ENCODE data around the gene PRKCA. TPM values are rescaled to one million over a fixed set of nuclear protein-coding genes. Genes with fewer than 3 reads are reported as not detected.
A peak's percentile ranks its signal among the peaks of the same experiment; 100 is the strongest.

PRKCA gene
- total and polyA plus RNA-seq, 10 of the 15 experiments (the other 5 are each of a cell fraction or from before 2014, with no cell fraction given), result 0.11 to 14.6 (median 0.72) TPM

- peak overlapping the region; percentile 12; the same call in 1 of the 2 replicates for H2AFZ ChIP-seq (ENCODE audit: control insufficient read depth, low read depth, low read length)
- FAIRE-seq (peak; percentile 81), DNase-seq (ENCODE audit: low read depth, low spot score) (no peak), ATAC-seq (peak; percentile 96)
- no peak overlapping the region for H3K4me2 ChIP-seq (ENCODE audit: control insufficient read depth, insufficient read depth)
- CTCF ChIA-PET, result interaction anchor here (0.5 to 5.7 kb wide), 16 partner anchors 12 to 653 kb away, joined by 3 to 87 read pairs (median 4); no protein-coding TSS in a partner anchor
- in situ Hi-C loops (cut with MboI) (loop anchor here (5.0 to 10.0 kb wide), 3 partner anchors 312 to 650 kb away; no protein-coding TSS in a partner anchor), intact Hi-C loops (cut with micrococcal nuclease; ENCODE audit: unreplicated experiment) (loop anchor here (1.0 to 5.0 kb wide), 6 partner anchors 172 to 652 kb away; no protein-coding TSS in a partner anchor)
- no peaks in the 10 kb centered on the region for H3K27me3 ChIP-seq (replicated peaks in 1 of 2; ENCODE audit: control insufficient read depth in 2 of 2, insufficient read depth in 2 of 2, low read length in 1 of 2)
- H3K4me1 ChIP-seq (ENCODE audit: control insufficient read depth, insufficient read depth, low read length), result no peaks in the 10 kb centered on the region
- POLR2A ChIA-PET, result no interaction called here
- TF ChIP-seq SMC3 (IDR thresholded peaks at IDR 0.05; ENCODE audit: borderline replicate concordance, low read length), result peak; percentile 96
- TF ChIP-seq, protein P1, sequence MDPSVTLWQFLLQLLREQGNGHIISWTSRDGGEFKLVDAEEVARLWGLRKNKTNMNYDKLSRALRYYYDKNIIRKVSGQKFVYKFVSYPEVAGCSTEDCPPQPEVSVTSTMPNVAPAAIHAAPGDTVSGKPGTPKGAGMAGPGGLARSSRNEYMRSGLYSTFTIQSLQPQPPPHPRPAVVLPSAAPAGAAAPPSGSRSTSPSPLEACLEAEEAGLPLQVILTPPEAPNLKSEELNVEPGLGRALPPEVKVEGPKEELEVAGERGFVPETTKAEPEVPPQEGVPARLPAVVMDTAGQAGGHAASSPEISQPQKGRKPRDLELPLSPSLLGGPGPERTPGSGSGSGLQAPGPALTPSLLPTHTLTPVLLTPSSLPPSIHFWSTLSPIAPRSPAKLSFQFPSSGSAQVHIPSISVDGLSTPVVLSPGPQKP (IDR thresholded peaks at IDR 0.05; ENCODE audit: low read depth, low read length), result peak; percentile 72
- TF ChIP-seq ZNF24 (IDR thresholded peaks at IDR 0.05), result no peak
- 0 out of 2 replicates have a peak, but pooled peaks have one; percentile 42 for TF ChIP-seq YY1 (IDR thresholded peaks at IDR 0.05; ENCODE audit: low read depth, low read length)
- TF ChIP-seq JUNB (IDR thresholded peaks at IDR 0.05), result no peak
- no peak for TF ChIP-seq ZNF217 (IDR thresholded peaks at IDR 0.05)
- TF ChIP-seq BHLHE40 (IDR thresholded peaks at IDR 0.05; ENCODE audit: borderline replicate concordance in 1 of 2, low read depth in 2 of 2, low read length in 1 of 2), result no peak
- TF ChIP-seq, protein P2, sequence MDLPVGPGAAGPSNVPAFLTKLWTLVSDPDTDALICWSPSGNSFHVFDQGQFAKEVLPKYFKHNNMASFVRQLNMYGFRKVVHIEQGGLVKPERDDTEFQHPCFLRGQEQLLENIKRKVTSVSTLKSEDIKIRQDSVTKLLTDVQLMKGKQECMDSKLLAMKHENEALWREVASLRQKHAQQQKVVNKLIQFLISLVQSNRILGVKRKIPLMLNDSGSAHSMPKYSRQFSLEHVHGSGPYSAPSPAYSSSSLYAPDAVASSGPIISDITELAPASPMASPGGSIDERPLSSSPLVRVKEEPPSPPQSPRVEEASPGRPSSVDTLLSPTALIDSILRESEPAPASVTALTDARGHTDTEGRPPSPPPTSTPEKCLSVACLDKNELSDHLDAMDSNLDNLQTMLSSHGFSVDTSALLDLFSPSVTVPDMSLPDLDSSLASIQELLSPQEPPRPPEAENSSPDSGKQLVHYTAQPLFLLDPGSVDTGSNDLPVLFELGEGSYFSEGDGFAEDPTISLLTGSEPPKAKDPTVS (IDR thresholded peaks at IDR 0.05; ENCODE audit: low read depth, low read length), result no peak
- TF ChIP-seq, protein P3, sequence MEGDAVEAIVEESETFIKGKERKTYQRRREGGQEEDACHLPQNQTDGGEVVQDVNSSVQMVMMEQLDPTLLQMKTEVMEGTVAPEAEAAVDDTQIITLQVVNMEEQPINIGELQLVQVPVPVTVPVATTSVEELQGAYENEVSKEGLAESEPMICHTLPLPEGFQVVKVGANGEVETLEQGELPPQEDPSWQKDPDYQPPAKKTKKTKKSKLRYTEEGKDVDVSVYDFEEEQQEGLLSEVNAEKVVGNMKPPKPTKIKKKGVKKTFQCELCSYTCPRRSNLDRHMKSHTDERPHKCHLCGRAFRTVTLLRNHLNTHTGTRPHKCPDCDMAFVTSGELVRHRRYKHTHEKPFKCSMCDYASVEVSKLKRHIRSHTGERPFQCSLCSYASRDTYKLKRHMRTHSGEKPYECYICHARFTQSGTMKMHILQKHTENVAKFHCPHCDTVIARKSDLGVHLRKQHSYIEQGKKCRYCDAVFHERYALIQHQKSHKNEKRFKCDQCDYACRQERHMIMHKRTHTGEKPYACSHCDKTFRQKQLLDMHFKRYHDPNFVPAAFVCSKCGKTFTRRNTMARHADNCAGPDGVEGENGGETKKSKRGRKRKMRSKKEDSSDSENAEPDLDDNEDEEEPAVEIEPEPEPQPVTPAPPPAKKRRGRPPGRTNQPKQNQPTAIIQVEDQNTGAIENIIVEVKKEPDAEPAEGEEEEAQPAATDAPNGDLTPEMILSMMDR (IDR thresholded peaks at IDR 0.05 in 2 of 3, conservative IDR thresholded peaks at IDR 0.05 in 1 of 3; ENCODE audit: control insufficient read depth in 2 of 3, extremely low read depth in 1 of 3, insufficient read depth in 1 of 3, low read depth in 3 of 3, low read length in 3 of 3), result peak; percentile 39 to 81 (median 42); a peak in 4 of 6 replicates
- TF ChIP-seq RAD21 (IDR thresholded peaks at IDR 0.05; ENCODE audit: insufficient read depth, low read depth, low read length), result peak; percentile 83
- TF ChIP-seq ZBTB40 (IDR thresholded peaks at IDR 0.05; ENCODE audit: borderline replicate concordance), result peak; percentile 87
- TF ChIP-seq BACH1 (IDR thresholded peaks at IDR 0.05; ENCODE audit: borderline replicate concordance), result no peak
- no peak for TF ChIP-seq SIN3A (IDR thresholded peaks at IDR 0.05; ENCODE audit: low read depth, low read length)
- 9% methylated on average over 4 of the region's 4 CpGs for WGBS (ENCODE audit: insufficient coverage, insufficient replicate concordance, low lambda C conversion rate, missing lambda C conversion rate)
- no peaks in the 10 kb centered on the region for H3K36me3 ChIP-seq (ENCODE audit: control insufficient read depth in 2 of 2, insufficient read depth in 2 of 2, low read length in 1 of 2)
- RAD21 ChIA-PET (ENCODE audit: unreplicated experiment), result interaction anchor here (0.7 to 2.6 kb wide), 10 partner anchors 10 to 645 kb away, joined by 3 to 29 read pairs (median 4); no protein-coding TSS in a partner anchor
- no peak overlapping the region for H3K9ac ChIP-seq (ENCODE audit: control insufficient read depth, insufficient read depth, low read length)
- H3K27ac ChIP-seq (ENCODE audit: control insufficient read depth, insufficient read depth), result no peak overlapping the region
- SMC1A ChIA-PET (ENCODE audit: uncharacterized antibody, unreplicated experiment), result interaction anchor here (0.9 to 5.1 kb wide), 17 partner anchors 14 to 645 kb away, joined by 3 to 65 read pairs (median 5); no protein-coding TSS in a partner anchor
- H3K79me2 ChIP-seq (ENCODE audit: control insufficient read depth, insufficient read depth, low read length), result no peaks in the 10 kb centered on the region
- BruUV-seq (replicated peaks), result no TSS peak
- no peak overlapping the region for H3K4me3 ChIP-seq
- H4K20me1 ChIP-seq (ENCODE audit: control insufficient read depth, insufficient read depth), result no peaks in the 10 kb centered on the region
- no peaks in the 10 kb centered on the region for H3K9me3 ChIP-seq (replicated peaks; ENCODE audit: control insufficient read depth, insufficient read depth, low read length)
These were observed 47.3 kb upstream of the PRKCA start for GRCh38 chr17:66255112-66255511.

Data from GM12878 (cell line).